H54 (cell line): ENCODE results near the gene ROCK1.
"Not testable (repeated sequence)": the region's sequence is repeated elsewhere in the genome, so short reads cannot be mapped to it uniquely, and the experiment has no call there.

Experiments used
- DNase-seq: peaks from one replicate; pipeline ENCODE4 v3.0.0; 2011; ENCODE audit warnings: low spot score, mixed read lengths; ENCODE audit not compliant: insufficient read length
- FAIRE-seq: peaks from 3 replicates; lab custom pipeline; 2011; peaks lifted over from hg19 to GRCh38; lab: Jason Lieb, UNC
- POLR2A ChIP-seq: IDR thresholded peaks from 2 replicates; pipeline ENCODE4 v1.6.1; 2011; ENCODE audit warnings: low read depth, mild to moderate bottlenecking, low read length

The ROCK1 gene

GRCh38 chr18:21111346-21112139 is at the start of gene ROCK1:
Gene ROCK1, minus strand, starts transcription at chr18:21111813. Its CDS starts 903 bp downstream, at chr18:21110910.
- peak; percentile 39 for TF ChIP-seq POLR2A
- FAIRE-seq (no peak), DNase-seq (peak; percentile 75)

- DNase-seq (no peak), FAIRE-seq (no peak)
- no peak for TF ChIP-seq POLR2A
Measured at GRCh38 chr18:21155443-21155842, 43.8 kb upstream of the ROCK1 start.

GRCh38 chr18:21146016-21146415 is 34.4 kb upstream of the ROCK1 start:
- no peak for FAIRE-seq
- no peak for DNase-seq
- no peak for TF ChIP-seq POLR2A

- no peak for FAIRE-seq
- TF ChIP-seq POLR2A: no peak
- no peak for DNase-seq
Measured at GRCh38 chr18:21145371-21145770, 33.8 kb upstream of the ROCK1 start.

- DNase-seq (no peak), FAIRE-seq (no peak)
Measured at GRCh38 chr18:21141668-21142422, 30.2 kb upstream of the ROCK1 start.

GRCh38 chr18:21137719-21138488 is 26.3 kb upstream of the ROCK1 start:
- DNase-seq, FAIRE-seq: not testable (repeated sequence)

More at GRCh38 chr18:21141668-21142422, 30.2 kb upstream of the ROCK1 start:
- no peak for TF ChIP-seq POLR2A

GRCh38 chr18:21134895-21135294 is 23.3 kb upstream of the ROCK1 start:
- no peak for FAIRE-seq
- TF ChIP-seq POLR2A: no peak
- DNase-seq: no peak

- no peak for DNase-seq
- TF ChIP-seq POLR2A: no peak
- FAIRE-seq: no peak
Measured at GRCh38 chr18:21132398-21132918, 20.8 kb upstream of the ROCK1 start.

- no peak for DNase-seq
- no peak for FAIRE-seq
- no peak for TF ChIP-seq POLR2A
Measured at GRCh38 chr18:21131698-21132227, 20.1 kb upstream of the ROCK1 start.

- TF ChIP-seq POLR2A: no peak
Measured at GRCh38 chr18:21129566-21130216, 18.1 kb upstream of the ROCK1 start.

GRCh38 chr18:21123290-21123926 is 11.8 kb upstream of the ROCK1 start:
- no peak for TF ChIP-seq POLR2A
- no peak for FAIRE-seq
- DNase-seq: no peak

More at GRCh38 chr18:21129566-21130216, 18.1 kb upstream of the ROCK1 start:
- FAIRE-seq (no peak), DNase-seq (no peak)

- TF ChIP-seq POLR2A: no peak
- DNase-seq: no peak
- no peak for FAIRE-seq
Measured at GRCh38 chr18:21118806-21119205, 7.2 kb upstream of the ROCK1 start.
